ENCODE results near the gene DMD.

DNA sequence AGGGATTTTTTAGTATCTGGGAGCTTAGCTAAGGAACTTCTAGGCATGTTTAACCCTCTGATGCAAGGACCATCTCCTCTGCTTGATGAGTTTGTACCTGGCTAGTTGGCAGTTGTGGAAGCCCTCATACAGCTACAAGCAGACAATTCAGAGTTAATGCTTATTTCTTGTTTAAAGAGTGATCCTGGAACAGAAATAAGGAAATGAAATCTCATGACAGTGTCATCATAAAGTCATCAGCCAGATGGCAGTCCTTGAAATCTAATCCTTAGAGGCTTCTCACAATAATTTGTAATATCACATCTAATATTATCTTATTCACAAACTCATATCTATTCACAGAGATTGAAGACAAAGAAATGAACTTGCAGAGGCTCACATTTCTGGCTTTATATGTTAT is 1557.9 kb downstream of the DMD start:
- TF ChIP-seq, protein P1, sequence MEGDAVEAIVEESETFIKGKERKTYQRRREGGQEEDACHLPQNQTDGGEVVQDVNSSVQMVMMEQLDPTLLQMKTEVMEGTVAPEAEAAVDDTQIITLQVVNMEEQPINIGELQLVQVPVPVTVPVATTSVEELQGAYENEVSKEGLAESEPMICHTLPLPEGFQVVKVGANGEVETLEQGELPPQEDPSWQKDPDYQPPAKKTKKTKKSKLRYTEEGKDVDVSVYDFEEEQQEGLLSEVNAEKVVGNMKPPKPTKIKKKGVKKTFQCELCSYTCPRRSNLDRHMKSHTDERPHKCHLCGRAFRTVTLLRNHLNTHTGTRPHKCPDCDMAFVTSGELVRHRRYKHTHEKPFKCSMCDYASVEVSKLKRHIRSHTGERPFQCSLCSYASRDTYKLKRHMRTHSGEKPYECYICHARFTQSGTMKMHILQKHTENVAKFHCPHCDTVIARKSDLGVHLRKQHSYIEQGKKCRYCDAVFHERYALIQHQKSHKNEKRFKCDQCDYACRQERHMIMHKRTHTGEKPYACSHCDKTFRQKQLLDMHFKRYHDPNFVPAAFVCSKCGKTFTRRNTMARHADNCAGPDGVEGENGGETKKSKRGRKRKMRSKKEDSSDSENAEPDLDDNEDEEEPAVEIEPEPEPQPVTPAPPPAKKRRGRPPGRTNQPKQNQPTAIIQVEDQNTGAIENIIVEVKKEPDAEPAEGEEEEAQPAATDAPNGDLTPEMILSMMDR (conservative IDR thresholded peaks at IDR 0.05) = no peak
- TF ChIP-seq EZH2 (IDR thresholded peaks at IDR 0.05; ENCODE audit: low read depth) = no peak
